K562 (cell line): ENCODE measurements around the gene FUT6. TPM values are rescaled to one million over a fixed set of nuclear protein-coding genes. Genes with fewer than 3 reads are reported as not detected.

Experiments used
- BHLHE40 ChIP-seq: IDR thresholded peaks from 2 replicates; pipeline ENCODE4 v1.6.1; 2011; ENCODE audit warnings: low read length, improper control_type of control experiment
- FUS ChIP-seq: fragments of 200-400 bp; formaldehyde crosslinking; optimal IDR thresholded peaks from 2 replicates; pipeline ENCODE3; 2017; ENCODE audit warnings: low read depth, low read length
- MEIS2 ChIP-seq: fragments of 450-650 bp; IDR thresholded peaks from 2 replicates; pipeline ENCODE4 v1.6.1; 2014; ENCODE audit warnings: mild to moderate bottlenecking; ENCODE audit not compliant: partially characterized antibody
- NFE2L1 ChIP-seq: fragments of 450-650 bp; IDR thresholded peaks from 2 replicates; pipeline ENCODE4 v1.6.1; 2016; ENCODE audit warnings: missing genetic modification characterization, low read depth, mild to moderate bottlenecking, missing compliant biosample characterization, moderate library complexity, borderline replicate concordance
- NONO ChIP-seq, 2 experiments: fragments of 200-400 bp in 1 of 2; fragments of 450-650 bp in 1 of 2; formaldehyde crosslinking in 1 of 2; IDR thresholded peaks; 2 replicates each; pipeline ENCODE4 v1.6.1; 2017; ENCODE audit warnings: low read depth in 2 of 2, mild to moderate bottlenecking in 2 of 2, moderate library complexity in 2 of 2, low read length in 1 of 2
- NUFIP1 ChIP-seq: fragments of 450-650 bp; IDR thresholded peaks from 2 replicates; pipeline ENCODE4 v1.6.1; 2018; ENCODE audit not compliant: partially characterized antibody
- RBM39 ChIP-seq: fragments of 200-400 bp; formaldehyde crosslinking; optimal IDR thresholded peaks from 2 replicates; pipeline ENCODE3; 2018; ENCODE audit warnings: low read depth, low read length
- SIRT6 ChIP-seq: IDR thresholded peaks from one replicate; pipeline ENCODE4 v1.6.1; 2012; ENCODE audit warnings: low read depth, mild to moderate bottlenecking, control low read depth, inconsistent platforms, low read length, moderate library complexity
- SREBF1 ChIP-seq: fragments of 150-350 bp; IDR thresholded peaks from 2 replicates; pipeline ENCODE4 v1.6.1; 2014; ENCODE audit warnings: antibody characterized with exemption, low read depth, low read length, borderline replicate concordance
- TAL1 ChIP-seq: fragments of 450-650 bp; IDR thresholded peaks from 2 replicates; pipeline ENCODE4 v1.6.1; 2016; ENCODE audit warnings: mild to moderate bottlenecking
- U2AF1 ChIP-seq: fragments of 200-400 bp; formaldehyde crosslinking; optimal IDR thresholded peaks from 2 replicates; pipeline ENCODE3; 2017; ENCODE audit warnings: mild to moderate bottlenecking, low read depth, low read length, moderate library complexity
- XRCC4 ChIP-seq: IDR thresholded peaks from one replicate; pipeline ENCODE4 v1.6.1; 2011; ENCODE audit not compliant: insufficient read depth, insufficient read length; ENCODE audit errors: extremely low read depth
- ZKSCAN3 ChIP-seq: fragments of 250-450 bp; sonication (Bioruptor Pico); IDR thresholded peaks from 2 replicates; pipeline ENCODE4 v1.4.0; 2020
- ZNF165 ChIP-seq: fragments of 250-450 bp; sonication (Bioruptor Pico); IDR thresholded peaks from 2 replicates; pipeline ENCODE4 v1.4.0; 2020; ENCODE audit warnings: borderline replicate concordance
- ZNF41 ChIP-seq: fragments of 250-450 bp; sonication (Bioruptor Pico); conservative IDR thresholded peaks from 2 replicates; pipeline ENCODE4 v1.4.0; 2020; ENCODE audit warnings: mild to moderate bottlenecking
- ZNF583 ChIP-seq: fragments of 250-450 bp; sonication (Bioruptor Pico); IDR thresholded peaks from 2 replicates; pipeline ENCODE4 v1.4.0; 2020
- polyA plus RNA-seq, 8 experiments: library from polyadenylated mRNA; depleted of rRNA in 4 of 8; stranded (reverse) in 5 of 8; unstranded in 3 of 8; fragments of >200 nt; fragmentation: Nextera tagmentation in 2 of 8; fragmentation: Illumina TruSeq in 1 of 8; extraction: Ambion mirVana in 2 of 8; extraction: Trizol in 1 of 8; gene quantifications; 2 replicates each; pipeline versions ENCODE4 v1.2.1 to v1.2.3, GENCODE V29; 2011 to 2014; ENCODE audit warnings: inconsistent platforms in 1 of 8, missing spikeins in 1 of 8
- total RNA-seq, 7 experiments: library from RNA; depleted of rRNA in 6 of 7; stranded (reverse); fragments of >200 nt in 6 of 7; fragmentation: Illumina TruSeq in 2 of 7; extraction: Trizol in 2 of 7; gene quantifications; 2 replicates each; pipeline versions ENCODE4 v1.2.1 to v1.2.3, GENCODE V29; 2011 to 2021; ENCODE audit warnings: low replicate concordance in 1 of 7
- TF ChIP-seq, protein P1 (sequence below): fragments of 450-650 bp; IDR thresholded peaks from 2 replicates; pipeline ENCODE4 v1.6.1; 2016; ENCODE audit warnings: mild to moderate bottlenecking, moderate library complexity

FUT6 gene
- total and polyA plus RNA-seq, 9 of the 15 experiments (the other 6 are each of a cell fraction or from before 2014, with no cell fraction given), result 0.04 TPM; not detected in 8

DNA sequence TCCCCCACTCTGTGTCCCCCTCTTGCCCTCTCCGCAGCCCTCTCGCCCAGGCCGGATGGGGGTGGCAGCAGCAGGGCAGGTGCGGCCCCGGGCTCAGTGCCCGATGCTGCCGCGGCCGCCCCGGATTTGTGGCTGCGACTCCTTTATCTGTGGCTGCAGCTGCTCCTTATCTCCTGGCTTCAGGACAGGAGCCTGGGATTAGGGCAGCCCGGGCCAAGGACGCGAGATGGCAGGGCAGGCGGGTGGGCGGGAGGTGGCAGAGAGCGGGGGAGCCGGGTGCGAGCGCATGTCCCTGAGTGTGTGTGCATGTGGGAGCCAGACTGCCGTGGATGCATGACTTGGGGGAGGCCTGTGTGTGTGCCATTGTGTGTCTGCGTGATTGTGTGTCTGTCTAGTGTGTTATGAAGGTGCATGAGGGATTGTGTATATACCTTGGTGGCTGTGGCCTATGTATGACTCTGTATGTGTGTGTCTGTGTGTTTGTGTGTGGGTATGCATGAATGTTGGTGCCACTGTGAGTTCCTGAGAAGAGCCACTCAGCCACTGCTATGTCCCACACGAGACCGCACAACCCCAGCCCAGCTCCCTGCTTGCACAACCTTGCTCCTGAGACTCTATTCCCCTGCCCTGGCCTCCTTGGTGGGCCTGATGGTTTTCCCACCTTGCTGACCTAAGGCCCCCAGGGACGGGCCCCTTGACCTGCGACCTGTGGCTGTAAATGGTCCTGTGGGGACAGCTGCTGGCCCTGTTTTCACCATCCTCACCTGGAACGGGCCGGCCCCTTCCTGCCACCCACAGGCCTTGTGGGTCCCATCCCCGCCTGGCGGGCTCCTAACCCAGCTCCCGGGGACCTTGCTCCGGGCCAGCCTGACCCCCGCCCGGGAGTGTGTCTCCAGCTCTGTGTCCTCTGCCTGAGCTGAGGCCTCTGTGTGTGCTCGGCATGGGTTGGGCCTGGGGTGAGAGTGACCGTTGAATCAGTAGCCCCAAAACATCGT, 40.0 kb downstream of the FUT6 start (continued):
- TF ChIP-seq ZNF165 (CRISPR knock-in tag), result no peak
- TF ChIP-seq RBM39, result no peak
- peak; percentile 78; the same call in 1 of the 2 replicates for TF ChIP-seq ZNF583 (CRISPR knock-in tag)
- TF ChIP-seq ZKSCAN3 (CRISPR knock-in tag), result no peak
- peak; percentile 29 for TF ChIP-seq MEIS2
- peak; percentile 80 for TF ChIP-seq BHLHE40
- TF ChIP-seq FUS, result no peak
- TF ChIP-seq NUFIP1, result no peak
- no peak for TF ChIP-seq NFE2L1
- TF ChIP-seq XRCC4, result no peak
- peak; percentile 58; the same call in 1 of the 2 replicates for TF ChIP-seq ZNF41 (CRISPR knock-in tag)
- TF ChIP-seq TAL1, result peak; percentile 98
- TF ChIP-seq SIRT6, result no peak
- TF ChIP-seq SREBF1, result no peak
- TF ChIP-seq, protein P1, sequence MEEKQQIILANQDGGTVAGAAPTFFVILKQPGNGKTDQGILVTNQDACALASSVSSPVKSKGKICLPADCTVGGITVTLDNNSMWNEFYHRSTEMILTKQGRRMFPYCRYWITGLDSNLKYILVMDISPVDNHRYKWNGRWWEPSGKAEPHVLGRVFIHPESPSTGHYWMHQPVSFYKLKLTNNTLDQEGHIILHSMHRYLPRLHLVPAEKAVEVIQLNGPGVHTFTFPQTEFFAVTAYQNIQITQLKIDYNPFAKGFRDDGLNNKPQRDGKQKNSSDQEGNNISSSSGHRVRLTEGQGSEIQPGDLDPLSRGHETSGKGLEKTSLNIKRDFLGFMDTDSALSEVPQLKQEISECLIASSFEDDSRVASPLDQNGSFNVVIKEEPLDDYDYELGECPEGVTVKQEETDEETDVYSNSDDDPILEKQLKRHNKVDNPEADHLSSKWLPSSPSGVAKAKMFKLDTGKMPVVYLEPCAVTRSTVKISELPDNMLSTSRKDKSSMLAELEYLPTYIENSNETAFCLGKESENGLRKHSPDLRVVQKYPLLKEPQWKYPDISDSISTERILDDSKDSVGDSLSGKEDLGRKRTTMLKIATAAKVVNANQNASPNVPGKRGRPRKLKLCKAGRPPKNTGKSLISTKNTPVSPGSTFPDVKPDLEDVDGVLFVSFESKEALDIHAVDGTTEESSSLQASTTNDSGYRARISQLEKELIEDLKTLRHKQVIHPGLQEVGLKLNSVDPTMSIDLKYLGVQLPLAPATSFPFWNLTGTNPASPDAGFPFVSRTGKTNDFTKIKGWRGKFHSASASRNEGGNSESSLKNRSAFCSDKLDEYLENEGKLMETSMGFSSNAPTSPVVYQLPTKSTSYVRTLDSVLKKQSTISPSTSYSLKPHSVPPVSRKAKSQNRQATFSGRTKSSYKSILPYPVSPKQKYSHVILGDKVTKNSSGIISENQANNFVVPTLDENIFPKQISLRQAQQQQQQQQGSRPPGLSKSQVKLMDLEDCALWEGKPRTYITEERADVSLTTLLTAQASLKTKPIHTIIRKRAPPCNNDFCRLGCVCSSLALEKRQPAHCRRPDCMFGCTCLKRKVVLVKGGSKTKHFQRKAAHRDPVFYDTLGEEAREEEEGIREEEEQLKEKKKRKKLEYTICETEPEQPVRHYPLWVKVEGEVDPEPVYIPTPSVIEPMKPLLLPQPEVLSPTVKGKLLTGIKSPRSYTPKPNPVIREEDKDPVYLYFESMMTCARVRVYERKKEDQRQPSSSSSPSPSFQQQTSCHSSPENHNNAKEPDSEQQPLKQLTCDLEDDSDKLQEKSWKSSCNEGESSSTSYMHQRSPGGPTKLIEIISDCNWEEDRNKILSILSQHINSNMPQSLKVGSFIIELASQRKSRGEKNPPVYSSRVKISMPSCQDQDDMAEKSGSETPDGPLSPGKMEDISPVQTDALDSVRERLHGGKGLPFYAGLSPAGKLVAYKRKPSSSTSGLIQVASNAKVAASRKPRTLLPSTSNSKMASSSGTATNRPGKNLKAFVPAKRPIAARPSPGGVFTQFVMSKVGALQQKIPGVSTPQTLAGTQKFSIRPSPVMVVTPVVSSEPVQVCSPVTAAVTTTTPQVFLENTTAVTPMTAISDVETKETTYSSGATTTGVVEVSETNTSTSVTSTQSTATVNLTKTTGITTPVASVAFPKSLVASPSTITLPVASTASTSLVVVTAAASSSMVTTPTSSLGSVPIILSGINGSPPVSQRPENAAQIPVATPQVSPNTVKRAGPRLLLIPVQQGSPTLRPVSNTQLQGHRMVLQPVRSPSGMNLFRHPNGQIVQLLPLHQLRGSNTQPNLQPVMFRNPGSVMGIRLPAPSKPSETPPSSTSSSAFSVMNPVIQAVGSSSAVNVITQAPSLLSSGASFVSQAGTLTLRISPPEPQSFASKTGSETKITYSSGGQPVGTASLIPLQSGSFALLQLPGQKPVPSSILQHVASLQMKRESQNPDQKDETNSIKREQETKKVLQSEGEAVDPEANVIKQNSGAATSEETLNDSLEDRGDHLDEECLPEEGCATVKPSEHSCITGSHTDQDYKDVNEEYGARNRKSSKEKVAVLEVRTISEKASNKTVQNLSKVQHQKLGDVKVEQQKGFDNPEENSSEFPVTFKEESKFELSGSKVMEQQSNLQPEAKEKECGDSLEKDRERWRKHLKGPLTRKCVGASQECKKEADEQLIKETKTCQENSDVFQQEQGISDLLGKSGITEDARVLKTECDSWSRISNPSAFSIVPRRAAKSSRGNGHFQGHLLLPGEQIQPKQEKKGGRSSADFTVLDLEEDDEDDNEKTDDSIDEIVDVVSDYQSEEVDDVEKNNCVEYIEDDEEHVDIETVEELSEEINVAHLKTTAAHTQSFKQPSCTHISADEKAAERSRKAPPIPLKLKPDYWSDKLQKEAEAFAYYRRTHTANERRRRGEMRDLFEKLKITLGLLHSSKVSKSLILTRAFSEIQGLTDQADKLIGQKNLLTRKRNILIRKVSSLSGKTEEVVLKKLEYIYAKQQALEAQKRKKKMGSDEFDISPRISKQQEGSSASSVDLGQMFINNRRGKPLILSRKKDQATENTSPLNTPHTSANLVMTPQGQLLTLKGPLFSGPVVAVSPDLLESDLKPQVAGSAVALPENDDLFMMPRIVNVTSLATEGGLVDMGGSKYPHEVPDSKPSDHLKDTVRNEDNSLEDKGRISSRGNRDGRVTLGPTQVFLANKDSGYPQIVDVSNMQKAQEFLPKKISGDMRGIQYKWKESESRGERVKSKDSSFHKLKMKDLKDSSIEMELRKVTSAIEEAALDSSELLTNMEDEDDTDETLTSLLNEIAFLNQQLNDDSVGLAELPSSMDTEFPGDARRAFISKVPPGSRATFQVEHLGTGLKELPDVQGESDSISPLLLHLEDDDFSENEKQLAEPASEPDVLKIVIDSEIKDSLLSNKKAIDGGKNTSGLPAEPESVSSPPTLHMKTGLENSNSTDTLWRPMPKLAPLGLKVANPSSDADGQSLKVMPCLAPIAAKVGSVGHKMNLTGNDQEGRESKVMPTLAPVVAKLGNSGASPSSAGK, result peak; percentile 99
- TF ChIP-seq NONO (IDR thresholded peaks at IDR 0.05; ENCODE audit: low read depth in 2 of 2, low read length in 1 of 2), result peak in 1 of 2 experiments; percentile 95; a peak in 2 of 4 replicates
- no peak for TF ChIP-seq U2AF1
